Natural killer cell treated with Interleukin-12 subunit alpha and Interleukin-12 subunit beta and Interleukin-15 and Interleukin-18, amount 100 ng/mL, for 72 hours (primary cell): ENCODE measurements around the gene CDKAL1. TPM values are rescaled to one million over a fixed set of nuclear protein-coding genes. Genes with fewer than 3 reads are reported as not detected.
"Not testable (repeated sequence)": the region's sequence is repeated elsewhere in the genome, so short reads cannot be mapped to it uniquely, and the experiment has no call there.

ENCODE experiments used
- ATAC-seq, 2 donors: fragments of 150-1000 bp; cut with Tn5 transposase in 1 of 2; sonication (Bioruptor Pico), chemical (Tn5 transposase) in 1 of 2; 2 replicates each; pipeline ENCODE4 v1.10.0; 2021
- DNase-seq: peaks from one replicate; pipeline ENCODE4 v3.0.0; 2022; ENCODE audit warnings: low spot score
- H3K27ac Mint-ChIP-seq, 2 donors: 1 replicate in 1 of 2; 2 replicates in 1 of 2; pipeline ENCODE4 v1.8.0; 2022; ENCODE audit warnings: mixed read lengths in 2 of 2, mild to moderate bottlenecking in 1 of 2, moderate library complexity in 1 of 2
- H3K27me3 Mint-ChIP-seq, 2 donors: 1 replicate in 1 of 2; 2 replicates in 1 of 2; pipeline ENCODE4 v1.8.0; 2022; ENCODE audit warnings: mixed read lengths in 2 of 2
- H3K36me3 Mint-ChIP-seq: one replicate; pipeline ENCODE4 v1.8.0; 2022; ENCODE audit warnings: mixed read lengths
- H3K4me1 Mint-ChIP-seq, 2 donors: 1 replicate in 1 of 2; 2 replicates in 1 of 2; pipeline ENCODE4 v1.8.0; 2022; ENCODE audit warnings: low read depth in 2 of 2, mixed read lengths in 2 of 2, mild to moderate bottlenecking in 1 of 2
- H3K4me3 Mint-ChIP-seq: one replicate; pipeline ENCODE4 v1.8.0; 2022; ENCODE audit warnings: mixed read lengths
- H3K9me3 Mint-ChIP-seq: 2 replicates; pipeline ENCODE4 v1.8.0; 2022; ENCODE audit warnings: mixed read lengths
- total RNA-seq, 2 donors: library from RNA; stranded (reverse); gene quantifications; one replicate each; pipeline ENCODE4 v1.2.3, GENCODE V29; 2022

The CDKAL1 gene
- total RNA-seq, 2 donors from 2014 or later = 33.7 to 43.8 TPM

DNA sequence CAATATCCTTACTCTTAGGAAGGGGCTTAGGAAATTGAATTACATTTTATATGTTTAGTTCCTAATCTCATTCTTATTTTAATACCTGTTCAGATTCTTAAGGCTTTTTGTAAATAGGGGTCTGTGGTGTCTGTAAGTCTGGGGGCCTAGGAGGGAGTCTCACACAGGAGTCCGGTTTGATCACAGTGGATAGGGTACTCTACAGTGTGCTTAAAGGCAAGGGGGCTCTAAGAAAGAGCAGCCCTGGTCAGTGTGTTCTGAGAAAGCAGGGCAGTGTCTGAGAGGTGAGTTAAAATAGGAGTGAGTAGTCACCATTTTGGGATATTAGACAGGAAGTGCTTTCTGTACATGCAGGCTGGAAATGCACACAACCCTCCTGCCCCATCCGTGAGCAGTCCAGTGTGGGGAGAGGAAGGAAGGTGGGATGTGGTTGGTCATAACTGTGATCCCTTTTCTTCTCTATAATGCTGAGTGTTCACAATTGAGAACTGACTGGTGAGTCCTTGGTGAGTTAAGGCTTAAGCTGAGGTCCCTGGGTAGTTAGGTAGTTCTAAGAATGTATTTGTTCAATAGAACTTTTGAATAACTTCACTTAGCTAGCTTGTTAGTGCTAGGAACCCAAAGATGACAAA, 50.0 kb downstream of the CDKAL1 start:
- H3K36me3 Mint-ChIP-seq = peaks cover 17% of the 10 kb centered on the region
- H3K27me3 Mint-ChIP-seq = no peaks in the 10 kb centered on the region
- ATAC-seq = peak; percentile 11 to 59
- peaks cover 7 to 32% of the 10 kb centered on the region in 2 donors for H3K4me1 Mint-ChIP-seq
- H3K9me3 Mint-ChIP-seq = no peaks in the 10 kb centered on the region
- peak overlapping the region; percentile 8 for H3K4me3 Mint-ChIP-seq
- peak overlapping the region; percentile 2 to 43 for H3K27ac Mint-ChIP-seq
- no peak for DNase-seq

DNA sequence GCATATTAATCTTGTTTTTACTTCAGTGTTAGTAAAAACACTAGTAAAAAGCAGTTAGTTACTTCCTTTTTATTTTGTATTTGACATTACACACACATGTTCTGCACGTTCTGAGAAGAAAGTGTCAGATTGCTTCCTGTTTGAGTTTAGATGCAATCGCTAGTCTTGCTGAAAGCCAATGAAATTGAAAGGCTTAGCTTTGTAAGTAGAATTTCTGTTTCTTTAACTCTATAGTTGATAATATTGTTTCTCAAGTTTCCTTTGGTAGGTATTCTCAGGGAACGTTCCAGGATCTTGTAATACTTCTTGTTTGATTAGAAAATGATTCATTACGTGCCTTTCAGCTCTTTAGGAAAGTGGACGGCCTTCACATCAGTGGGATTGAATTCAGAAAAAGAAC, 55.0 kb downstream of the CDKAL1 start:
- Mint-ChIP-seq H3K36me3 (peaks cover 44% of the 10 kb centered on the region), H3K9me3 (peaks cover 6% of the 10 kb centered on the region), H3K4me1 (peaks cover 12 to 30% of the 10 kb centered on the region in 2 donors), H3K27ac (no peak overlapping the region), H3K4me3 (no peak overlapping the region), H3K27me3 (no peaks in the 10 kb centered on the region)
- DNase-seq (no peak), ATAC-seq (no peak)

DNA sequence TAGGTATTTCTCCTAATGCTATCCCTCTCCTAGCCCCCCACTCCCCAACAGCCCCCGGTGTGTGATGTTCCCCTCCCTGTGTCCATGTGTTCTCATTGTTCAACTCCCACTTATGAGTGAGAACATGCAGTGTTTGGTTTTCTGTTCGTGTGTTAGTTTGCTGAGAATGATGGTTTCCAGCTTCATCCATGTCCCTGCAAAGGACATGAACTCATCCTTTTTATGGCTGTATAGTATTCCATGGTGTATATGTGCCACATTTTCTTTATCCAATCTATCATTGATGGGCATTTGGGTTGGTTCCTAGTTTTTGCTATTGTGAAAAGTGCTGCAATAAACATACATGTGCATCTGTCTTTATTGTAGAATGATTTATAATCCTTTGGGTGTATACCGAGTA, 56.2 kb downstream of the CDKAL1 start:
- Mint-ChIP-seq H3K4me1 (peaks cover 22 to 33% of the 10 kb centered on the region in 2 donors), H3K9me3 (peaks cover 12% of the 10 kb centered on the region), H3K36me3 (peaks cover 52% of the 10 kb centered on the region)
- H3K27ac Mint-ChIP-seq, H3K4me3 Mint-ChIP-seq, DNase-seq, ATAC-seq, H3K27me3 Mint-ChIP-seq: not testable (repeated sequence)

DNA sequence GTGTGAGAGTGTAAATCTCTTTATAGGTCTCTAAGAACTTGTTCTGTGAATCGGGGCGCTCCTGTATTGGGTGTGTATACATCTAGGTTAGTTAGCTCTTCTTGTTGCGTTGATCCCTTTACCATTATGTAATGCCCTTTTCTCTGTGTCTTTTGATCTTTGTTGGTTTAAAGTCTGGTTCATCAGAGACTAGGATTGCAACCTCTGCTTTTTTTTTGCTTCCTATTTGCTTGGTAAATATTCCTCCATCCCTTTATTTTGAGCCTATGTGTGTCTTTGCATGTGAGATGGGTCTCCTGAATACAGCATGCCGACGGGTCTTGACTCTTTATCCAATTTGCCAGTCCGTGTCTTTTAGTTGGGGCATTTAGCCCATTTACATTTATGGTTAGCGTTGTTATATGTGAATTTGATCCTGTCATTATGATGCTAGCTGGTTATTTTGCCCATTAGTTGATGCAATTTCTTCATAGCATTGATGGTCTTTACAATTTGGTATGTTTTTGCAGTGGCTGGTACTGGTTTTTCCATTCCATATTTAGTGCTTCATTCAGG, 60.1 kb downstream of the CDKAL1 start:
- DNase-seq, H3K27me3 Mint-ChIP-seq, ATAC-seq: not testable (repeated sequence)
- H3K36me3 Mint-ChIP-seq = peaks cover 52% of the 10 kb centered on the region
- H3K27ac Mint-ChIP-seq = peak overlapping the region; percentile 79 to 87
- H3K9me3 Mint-ChIP-seq = peaks cover 12% of the 10 kb centered on the region
- peak overlapping the region; percentile 77 for H3K4me3 Mint-ChIP-seq
- peaks cover 26 to 31% of the 10 kb centered on the region in 2 donors for H3K4me1 Mint-ChIP-seq

DNA sequence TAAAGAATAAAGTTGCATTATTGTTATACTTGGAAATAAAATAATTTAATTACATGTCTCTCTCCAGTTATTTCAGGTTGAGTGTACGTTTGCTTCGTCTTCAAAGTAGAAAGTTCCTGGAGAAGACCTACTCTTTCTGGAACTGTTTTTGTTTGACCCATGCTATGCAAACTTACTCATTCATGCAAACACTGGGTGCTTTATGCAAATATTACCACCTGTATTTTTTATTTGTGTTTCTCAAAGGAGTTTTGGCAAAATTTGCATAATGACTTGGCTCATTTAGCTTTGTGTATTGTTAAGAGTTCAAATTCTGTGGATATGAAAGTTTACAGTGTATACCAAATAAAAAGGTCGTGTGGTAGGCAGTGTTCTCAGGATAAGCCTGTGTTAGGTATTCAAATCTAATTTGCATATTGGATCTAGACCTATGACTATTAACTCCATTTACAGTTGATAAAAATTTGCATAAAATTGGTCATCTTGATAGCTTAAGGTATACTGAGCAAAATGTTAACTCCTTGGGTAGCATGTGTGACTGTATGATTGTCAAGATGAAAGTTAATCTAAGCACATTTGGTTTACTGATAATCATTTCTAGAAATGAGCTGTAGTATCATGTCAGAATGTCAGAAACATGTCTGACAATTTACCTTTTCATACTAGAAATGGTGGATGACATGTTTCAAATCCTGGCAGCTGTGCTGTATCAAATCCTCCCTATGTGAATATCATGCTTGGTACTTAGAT, 65.2 kb downstream of the CDKAL1 start:
- ATAC-seq = peak; percentile 93 to 98
- Mint-ChIP-seq H3K4me3 (peak overlapping the region; percentile 63), H3K4me1 (peaks cover 18 to 29% of the 10 kb centered on the region in 2 donors), H3K9me3 (peaks cover 6% of the 10 kb centered on the region), H3K27me3 (no peaks in the 10 kb centered on the region), H3K27ac (peak overlapping the region in 1 of 2 donors; percentile 88), H3K36me3 (peaks cover 32% of the 10 kb centered on the region)
- no peak for DNase-seq

DNA sequence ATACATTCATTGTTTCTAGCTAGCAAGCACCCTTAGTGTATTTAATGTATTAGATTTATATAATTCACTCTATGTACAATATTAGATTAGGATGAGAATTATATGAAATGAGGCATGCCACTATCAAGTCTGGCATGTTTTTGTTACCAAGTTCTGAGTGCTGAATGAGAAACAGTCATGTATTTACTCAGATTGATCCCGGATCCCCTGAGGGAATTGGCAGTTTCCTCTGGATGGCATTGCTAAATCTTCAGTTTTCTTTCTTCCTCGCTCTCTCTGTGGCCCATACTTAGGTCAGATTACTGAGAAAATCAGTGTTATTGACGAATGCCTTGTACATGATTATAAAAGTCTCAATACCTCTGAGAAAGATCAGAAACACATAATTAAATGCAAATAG, 66.6 kb downstream of the CDKAL1 start:
- H3K4me3 Mint-ChIP-seq = no peak overlapping the region
- H3K9me3 Mint-ChIP-seq = no peaks in the 10 kb centered on the region
- H3K27me3 Mint-ChIP-seq = no peaks in the 10 kb centered on the region
- H3K27ac Mint-ChIP-seq = peak overlapping the region in 1 of 2 donors; percentile 3
- peaks cover 11 to 21% of the 10 kb centered on the region in 2 donors for H3K4me1 Mint-ChIP-seq
- ATAC-seq (no peak), DNase-seq (no peak)
- peaks cover 22% of the 10 kb centered on the region for H3K36me3 Mint-ChIP-seq

DNA sequence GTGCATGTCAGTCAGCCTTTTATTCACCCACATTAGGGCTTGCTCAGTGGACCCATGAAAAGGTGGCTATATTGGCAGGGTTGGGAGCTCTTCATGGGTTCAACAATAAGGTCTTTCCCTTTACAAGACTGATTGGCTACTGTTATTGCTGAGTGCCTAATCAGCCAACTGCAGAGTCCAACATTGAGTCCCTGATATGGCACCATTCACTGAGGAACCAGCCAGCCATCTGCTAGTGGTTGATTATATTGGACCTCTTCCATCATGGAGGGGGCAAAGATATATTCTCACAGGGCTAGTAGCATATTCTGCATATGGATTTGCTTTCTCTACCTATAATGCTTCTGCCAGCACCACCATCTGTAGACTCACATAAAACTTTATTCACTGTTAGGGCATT, 69.9 kb downstream of the CDKAL1 start:
- H3K27me3 Mint-ChIP-seq = no peaks in the 10 kb centered on the region
- H3K9me3 Mint-ChIP-seq = no peaks in the 10 kb centered on the region
- peaks cover 18 to 29% of the 10 kb centered on the region in 2 donors for H3K4me1 Mint-ChIP-seq
- ATAC-seq (no peak), DNase-seq (no peak)
- H3K27ac Mint-ChIP-seq = no peak overlapping the region
- H3K36me3 Mint-ChIP-seq = peaks cover 21% of the 10 kb centered on the region
- H3K4me3 Mint-ChIP-seq = no peak overlapping the region

DNA sequence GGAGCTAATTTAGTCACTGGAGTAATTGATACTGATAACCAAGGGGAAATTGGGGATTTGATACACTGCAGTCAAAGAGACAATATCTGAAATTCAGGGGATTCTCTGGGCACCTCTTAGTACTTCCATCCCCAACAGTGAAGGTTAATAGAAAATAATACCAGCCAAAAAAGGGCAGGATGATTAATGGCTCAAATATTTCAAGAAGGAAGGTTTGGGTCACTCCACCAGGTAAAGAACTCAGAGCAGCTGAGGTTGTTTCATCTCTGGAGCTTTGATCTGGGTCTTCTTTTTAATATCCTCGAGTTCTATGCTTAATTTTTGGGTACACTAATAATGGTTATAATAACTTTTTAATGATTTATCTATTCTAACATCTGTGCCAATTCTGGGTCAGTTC, 70.8 kb downstream of the CDKAL1 start:
- DNase-seq (no peak), ATAC-seq (no peak)
- Mint-ChIP-seq H3K36me3 (peaks cover 19% of the 10 kb centered on the region), H3K27ac (no peak overlapping the region), H3K9me3 (no peaks in the 10 kb centered on the region), H3K4me1 (peaks cover 18 to 22% of the 10 kb centered on the region in 2 donors), H3K27me3 (no peaks in the 10 kb centered on the region), H3K4me3 (no peak overlapping the region)

DNA sequence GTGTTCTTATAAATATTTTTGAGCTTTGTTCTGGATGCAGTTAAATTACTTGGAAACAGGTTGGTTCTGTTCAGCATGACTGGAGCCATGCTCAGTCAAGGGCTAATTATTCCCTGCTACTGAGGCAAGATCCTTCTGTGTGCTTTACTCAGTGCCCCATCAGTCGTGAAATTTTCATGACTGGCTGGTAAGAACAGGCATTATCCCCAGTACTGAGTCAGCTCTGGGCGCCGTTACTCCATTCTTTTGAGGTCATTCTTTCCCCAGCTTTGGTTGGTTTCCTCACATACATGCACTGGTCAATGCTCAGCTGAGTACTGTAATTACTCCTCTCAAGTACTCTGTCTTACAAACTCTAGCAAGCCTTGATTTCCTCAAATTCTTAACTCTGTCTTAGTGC, 71.3 kb downstream of the CDKAL1 start:
- H3K27me3 Mint-ChIP-seq = no peaks in the 10 kb centered on the region
- peak overlapping the region in 1 of 2 donors; percentile 38 for H3K27ac Mint-ChIP-seq
- DNase-seq (no peak), ATAC-seq (peak; percentile 67 to 75)
- H3K4me1 Mint-ChIP-seq = peaks cover 20 to 25% of the 10 kb centered on the region in 2 donors
- peaks cover 24% of the 10 kb centered on the region for H3K36me3 Mint-ChIP-seq
- H3K4me3 Mint-ChIP-seq = no peak overlapping the region
- H3K9me3 Mint-ChIP-seq = no peaks in the 10 kb centered on the region

DNA sequence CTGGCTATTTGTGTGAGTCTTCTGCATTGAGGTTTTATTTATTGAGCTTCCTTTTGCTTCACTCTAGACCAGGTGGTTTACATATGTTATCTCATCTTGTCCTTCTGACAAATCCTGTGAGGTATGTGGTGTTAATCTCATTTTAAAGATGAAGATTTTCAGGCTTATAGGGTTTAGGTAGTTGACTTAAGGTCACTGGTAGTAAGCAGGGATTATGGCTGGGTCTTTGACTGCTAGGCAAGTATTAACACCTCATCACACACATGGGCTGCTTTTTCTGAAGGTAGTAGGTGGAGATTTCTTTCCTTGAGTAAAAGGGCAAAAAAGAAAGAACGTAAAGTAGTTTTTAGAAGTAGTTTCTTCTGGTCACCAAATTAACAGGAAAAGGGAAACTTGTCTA, 72.6 kb downstream of the CDKAL1 start:
- no peaks in the 10 kb centered on the region for H3K9me3 Mint-ChIP-seq
- ATAC-seq (no peak), DNase-seq (no peak)
- no peak overlapping the region for H3K27ac Mint-ChIP-seq
- peaks cover 22 to 26% of the 10 kb centered on the region in 2 donors for H3K4me1 Mint-ChIP-seq
- no peaks in the 10 kb centered on the region for H3K27me3 Mint-ChIP-seq
- H3K4me3 Mint-ChIP-seq = no peak overlapping the region
- H3K36me3 Mint-ChIP-seq = peaks cover 25% of the 10 kb centered on the region

DNA sequence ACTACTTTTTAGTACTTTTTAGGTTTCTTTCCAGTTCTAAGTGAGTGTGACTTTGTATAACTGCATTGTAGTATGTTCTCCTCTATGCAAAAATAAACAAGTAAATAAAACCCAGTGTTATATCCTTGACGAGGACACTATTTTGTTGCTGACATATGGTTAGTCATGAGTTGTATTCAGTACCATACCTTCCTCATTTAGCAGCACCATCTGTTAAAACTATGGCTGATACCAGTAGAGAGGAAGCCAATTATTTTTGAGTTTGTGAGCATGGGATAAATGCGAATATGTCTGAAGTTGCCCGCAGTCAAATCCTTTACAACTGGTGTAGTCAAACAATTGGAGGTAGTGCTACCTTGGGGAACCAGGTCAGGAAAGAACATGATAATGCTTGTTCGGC, 74.1 kb downstream of the CDKAL1 start:
- Mint-ChIP-seq H3K4me3 (no peak overlapping the region), H3K9me3 (no peaks in the 10 kb centered on the region), H3K36me3 (peaks cover 15% of the 10 kb centered on the region), H3K4me1 (peaks cover 22 to 27% of the 10 kb centered on the region in 2 donors), H3K27me3 (no peaks in the 10 kb centered on the region), H3K27ac (no peak overlapping the region)
- ATAC-seq (no peak), DNase-seq (no peak)

DNA sequence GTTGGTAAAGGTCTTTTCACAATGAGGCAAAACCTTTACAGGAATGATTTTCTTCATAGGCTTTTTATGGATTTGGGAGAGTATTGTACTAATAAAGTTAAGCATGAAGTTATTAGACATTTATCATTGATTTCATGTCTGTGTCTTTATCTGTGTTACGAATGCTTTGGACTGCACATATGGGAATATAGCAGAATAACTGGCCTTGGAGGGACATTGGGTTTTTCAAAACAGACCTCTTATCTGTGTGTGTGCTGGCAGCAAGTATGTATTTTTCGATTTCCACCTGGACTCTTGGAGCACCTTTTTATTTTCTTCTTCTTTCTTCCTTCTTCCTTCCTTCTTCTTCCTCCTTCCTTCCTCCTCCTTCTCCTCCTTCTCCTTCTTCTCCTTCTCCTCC, 74.6 kb downstream of the CDKAL1 start:
- no peak overlapping the region for H3K4me3 Mint-ChIP-seq
- peaks cover 22 to 25% of the 10 kb centered on the region in 2 donors for H3K4me1 Mint-ChIP-seq
- peaks cover 14% of the 10 kb centered on the region for H3K36me3 Mint-ChIP-seq
- no peaks in the 10 kb centered on the region for H3K9me3 Mint-ChIP-seq
- H3K27ac Mint-ChIP-seq = no peak overlapping the region
- DNase-seq (no peak), ATAC-seq (no peak)
- no peaks in the 10 kb centered on the region for H3K27me3 Mint-ChIP-seq

DNA sequence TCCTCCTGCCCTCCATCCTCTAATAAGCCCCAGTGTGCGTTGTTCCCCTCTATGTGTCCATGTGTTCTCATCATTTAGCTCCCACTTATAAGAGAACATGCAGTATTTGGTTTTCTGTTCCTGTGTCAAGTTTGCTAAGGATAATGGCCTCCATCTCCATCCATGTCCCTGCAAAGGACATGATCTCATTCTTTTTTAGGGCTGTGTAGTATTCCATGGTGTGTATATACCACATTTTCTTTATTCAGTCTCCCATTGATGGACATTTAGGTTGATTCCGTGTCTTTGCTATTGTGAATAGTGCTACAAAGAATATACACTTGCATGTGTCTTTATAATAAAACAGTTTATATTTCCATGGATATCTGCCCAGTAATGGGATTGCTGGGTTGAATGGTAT, 75.7 kb downstream of the CDKAL1 start:
- H3K9me3 Mint-ChIP-seq, ATAC-seq, H3K27ac Mint-ChIP-seq, DNase-seq, H3K27me3 Mint-ChIP-seq, H3K4me3 Mint-ChIP-seq: not testable (repeated sequence)
- Mint-ChIP-seq H3K4me1 (peaks cover 17 to 19% of the 10 kb centered on the region in 2 donors), H3K36me3 (peaks cover 10% of the 10 kb centered on the region)
